A549 treated with Mapracorat at 1 μM for 4 hours (cell line): Measurements from ENCODE around the gene PCAT7. TPM values are rescaled to one million over a fixed set of nuclear protein-coding genes. Genes with fewer than 3 reads are reported as not detected.

Experiments used
- total RNA-seq: library from RNA; stranded (reverse); fragments of 200-300 nt; extraction: Qiagen RNA extraction; gene quantifications from 5 replicates; pipeline ENCODE4 v1.2.3, GENCODE V29; 2022

PCAT7 gene
- total RNA-seq = 0.46 to 0.93 TPM (median 0.70 TPM) in 5 replicates

GRCh38 chr9:94554439-94555331 is at the start of gene PCAT7:
Gene PCAT7 (plus strand): TSS chr9:94555083.

GRCh38 chr9:94593459-94594345 is 38.8 kb downstream of the PCAT7 start, which contains the start of gene FBP2:
Gene FBP2 (minus strand): TSS chr9:94593824. CDS start chr9:94593726, 98 bp downstream.

Other genes starting within 250 kb of the PCAT7 start
- 0.06 to 0.07 TPM in 2 of 5 replicates, not detected in the others for gene NUTM2F, start 226.4 kb upstream of the PCAT7 start, total RNA-seq
- gene FBP2, start 38.7 kb downstream of the PCAT7 start, total RNA-seq = not detected in 5 replicates
- gene FBP1, start 84.4 kb downstream of the PCAT7 start, total RNA-seq = 0.13 TPM in 1 of 5 replicates, not detected in the others
- 141 to 183 TPM (median 177 TPM) in 5 replicates for gene AOPEP, start 171.6 kb downstream of the PCAT7 start, total RNA-seq